ENCODE data around the gene S100A6.

DNA sequence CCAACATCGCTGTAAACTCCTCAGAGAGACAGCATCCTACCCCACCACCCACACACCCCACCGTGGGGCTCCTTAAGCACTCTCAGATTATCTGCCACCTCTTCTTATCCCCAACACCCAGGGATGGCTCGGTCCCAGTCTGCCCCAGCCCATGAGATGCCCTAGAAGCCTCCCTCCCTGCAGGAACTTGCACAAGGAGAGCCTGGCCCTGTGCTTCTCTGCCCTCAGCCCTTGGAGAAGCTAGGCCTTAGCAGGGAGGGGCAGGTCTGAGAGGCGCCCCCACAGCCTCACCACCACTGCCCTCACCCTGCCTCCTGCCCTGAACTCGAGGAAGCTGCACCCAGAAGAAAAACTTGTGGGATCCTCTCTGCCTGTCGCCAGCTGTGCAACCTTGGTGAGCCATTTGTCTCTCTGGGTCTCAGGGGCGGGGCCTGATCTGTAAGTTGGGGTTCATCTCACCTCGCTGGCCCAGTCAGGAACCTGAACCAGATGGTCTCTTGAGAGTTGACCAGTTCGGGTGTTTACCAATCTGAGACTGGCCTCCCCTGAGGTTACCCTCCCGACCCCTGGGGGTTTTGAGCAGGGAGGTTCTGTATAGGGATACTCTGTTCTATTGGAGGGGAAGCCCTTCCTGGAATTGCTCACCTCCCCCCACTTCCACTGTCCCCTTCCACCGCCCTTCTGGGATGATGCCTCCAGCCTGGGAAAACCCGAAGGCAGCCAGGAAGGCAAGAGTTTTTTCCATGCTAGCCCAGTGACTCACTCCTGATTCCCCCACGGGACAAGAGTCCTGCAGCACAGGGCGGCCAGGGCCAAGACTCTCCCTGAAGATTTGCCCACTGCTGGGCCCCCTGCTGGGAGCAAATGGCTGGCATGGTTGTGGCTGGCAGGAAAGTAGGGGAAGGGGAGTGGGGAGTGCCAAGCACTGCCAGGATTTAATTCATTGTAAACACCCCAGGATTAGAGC is 13.2 kb upstream of the S100A6 start, which contains the start of gene S100A3:
- no peak for TF ChIP-seq POLR2A (IDR thresholded peaks at IDR 0.05; ENCODE audit: low read length)
- TF ChIP-seq RCOR1 (IDR thresholded peaks at IDR 0.05; ENCODE audit: low read depth, low read length): no peak

Measured in A549 (cell line).